ENCODE data around the gene BLTP3B.

Gene BLTP3B

GRCh38 chr12:100106861-100107260, 35.8 kb downstream of the BLTP3B start:
- DNase-seq: no peak

GRCh38 chr12:100105661-100106060, 37.0 kb downstream of the BLTP3B start:
- no peak for DNase-seq

GRCh38 chr12:100101000-100101399, 41.7 kb downstream of the BLTP3B start:
- DNase-seq: no peak
